ENCODE results near the gene ZPR1. TPM values are rescaled to one million over a fixed set of nuclear protein-coding genes. Genes with fewer than 3 reads are reported as not detected.

ZPR1 gene
- total RNA-seq, 1 donor from 2014 or later: 171 TPM

DNA sequence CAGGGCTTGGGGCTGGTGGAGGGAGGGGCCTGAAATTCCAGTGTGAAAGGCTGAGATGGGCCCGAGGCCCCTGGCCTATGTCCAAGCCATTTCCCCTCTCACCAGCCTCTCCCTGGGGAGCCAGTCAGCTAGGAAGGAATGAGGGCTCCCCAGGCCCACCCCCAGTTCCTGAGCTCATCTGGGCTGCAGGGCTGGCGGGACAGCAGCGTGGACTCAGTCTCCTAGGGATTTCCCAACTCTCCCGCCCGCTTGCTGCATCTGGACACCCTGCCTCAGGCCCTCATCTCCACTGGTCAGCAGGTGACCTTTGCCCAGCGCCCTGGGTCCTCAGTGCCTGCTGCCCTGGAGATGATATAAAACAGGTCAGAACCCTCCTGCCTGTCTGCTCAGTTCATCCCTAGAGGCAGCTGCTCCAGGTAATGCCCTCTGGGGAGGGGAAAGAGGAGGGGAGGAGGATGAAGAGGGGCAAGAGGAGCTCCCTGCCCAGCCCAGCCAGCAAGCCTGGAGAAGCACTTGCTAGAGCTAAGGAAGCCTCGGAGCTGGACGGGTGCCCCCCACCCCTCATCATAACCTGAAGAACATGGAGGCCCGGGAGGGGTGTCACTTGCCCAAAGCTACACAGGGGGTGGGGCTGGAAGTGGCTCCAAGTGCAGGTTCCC, 41.8 kb upstream of the ZPR1 start, which contains the start of gene APOC3:
APOC3 (plus strand) TSS at position 383 of the 659 bp plus-strand sequence. CDS start 676 bp downstream, outside the sequence.
- Histone ChIP-seq H3K27ac (no peak within 1 kb of the TSS), H3K9me3 (no peaks in the 10 kb centered on the region)
- no peak for DNase-seq (ENCODE audit: low spot score in 2 of 2)

DNA sequence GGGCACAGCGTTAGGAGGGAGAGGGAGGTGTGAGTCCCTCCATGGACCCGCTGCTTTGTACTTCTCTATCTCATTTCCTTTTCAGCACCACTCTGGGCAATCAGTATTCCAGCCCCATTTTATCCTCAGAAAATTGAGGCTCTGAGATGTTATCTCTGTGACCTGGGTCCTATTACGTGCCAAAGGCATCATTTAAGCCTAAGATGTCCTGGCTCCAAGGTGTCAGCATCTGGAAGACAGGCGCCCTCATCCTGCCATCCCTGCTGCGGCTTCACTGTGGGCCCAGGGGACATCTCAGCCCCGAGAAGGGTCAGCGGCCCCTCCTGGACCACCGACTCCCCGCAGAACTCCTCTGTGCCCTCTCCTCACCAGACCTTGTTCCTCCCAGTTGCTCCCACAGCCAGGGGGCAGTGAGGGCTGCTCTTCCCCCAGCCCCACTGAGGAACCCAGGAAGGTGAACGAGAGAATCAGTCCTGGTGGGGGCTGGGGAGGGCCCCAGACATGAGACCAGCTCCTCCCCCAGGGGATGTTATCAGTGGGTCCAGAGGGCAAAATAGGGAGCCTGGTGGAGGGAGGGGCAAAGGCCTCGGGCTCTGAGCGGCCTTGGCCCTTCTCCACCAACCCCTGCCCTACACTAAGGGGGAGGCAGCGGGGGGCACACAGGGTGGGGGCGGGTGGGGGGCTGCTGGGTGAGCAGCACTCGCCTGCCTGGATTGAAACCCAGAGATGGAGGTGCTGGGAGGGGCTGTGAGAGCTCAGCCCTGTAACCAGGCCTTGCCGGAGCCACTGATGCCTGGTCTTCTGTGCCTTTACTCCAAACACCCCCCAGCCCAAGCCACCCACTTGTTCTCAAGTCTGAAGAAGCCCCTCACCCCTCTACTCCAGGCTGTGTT, 41.1 kb upstream of the ZPR1 start:
- H3K36me3 ChIP-seq: no peaks in the 10 kb centered on the region
- TF ChIP-seq, protein P1, sequence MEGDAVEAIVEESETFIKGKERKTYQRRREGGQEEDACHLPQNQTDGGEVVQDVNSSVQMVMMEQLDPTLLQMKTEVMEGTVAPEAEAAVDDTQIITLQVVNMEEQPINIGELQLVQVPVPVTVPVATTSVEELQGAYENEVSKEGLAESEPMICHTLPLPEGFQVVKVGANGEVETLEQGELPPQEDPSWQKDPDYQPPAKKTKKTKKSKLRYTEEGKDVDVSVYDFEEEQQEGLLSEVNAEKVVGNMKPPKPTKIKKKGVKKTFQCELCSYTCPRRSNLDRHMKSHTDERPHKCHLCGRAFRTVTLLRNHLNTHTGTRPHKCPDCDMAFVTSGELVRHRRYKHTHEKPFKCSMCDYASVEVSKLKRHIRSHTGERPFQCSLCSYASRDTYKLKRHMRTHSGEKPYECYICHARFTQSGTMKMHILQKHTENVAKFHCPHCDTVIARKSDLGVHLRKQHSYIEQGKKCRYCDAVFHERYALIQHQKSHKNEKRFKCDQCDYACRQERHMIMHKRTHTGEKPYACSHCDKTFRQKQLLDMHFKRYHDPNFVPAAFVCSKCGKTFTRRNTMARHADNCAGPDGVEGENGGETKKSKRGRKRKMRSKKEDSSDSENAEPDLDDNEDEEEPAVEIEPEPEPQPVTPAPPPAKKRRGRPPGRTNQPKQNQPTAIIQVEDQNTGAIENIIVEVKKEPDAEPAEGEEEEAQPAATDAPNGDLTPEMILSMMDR (IDR thresholded peaks at IDR 0.05): no peak
- no peaks in the 10 kb centered on the region for H3K9me3 ChIP-seq
- H3K4me3 ChIP-seq: no peak overlapping the region
- no peak overlapping the region for H3K27ac ChIP-seq
- H3K27me3 ChIP-seq: no peaks in the 10 kb centered on the region
- intact Hi-C loops (cut with DNase I): no loop called here
- no peak for DNase-seq (ENCODE audit: low spot score in 2 of 2)
- no peaks in the 10 kb centered on the region for H3K4me1 ChIP-seq

More for the DNA sequence above, 41.8 kb upstream of the ZPR1 start, which contains the start of gene APOC3:
- TF ChIP-seq, protein P1 (IDR thresholded peaks at IDR 0.05): no peak
- H3K27me3 ChIP-seq: no peaks in the 10 kb centered on the region
- H3K4me3 ChIP-seq: no peak within 1 kb of the TSS
- intact Hi-C loops (cut with DNase I): no loop called here
- no peaks in the 10 kb centered on the region for H3K4me1 ChIP-seq
- no peaks in the 10 kb centered on the region for H3K36me3 ChIP-seq

DNA sequence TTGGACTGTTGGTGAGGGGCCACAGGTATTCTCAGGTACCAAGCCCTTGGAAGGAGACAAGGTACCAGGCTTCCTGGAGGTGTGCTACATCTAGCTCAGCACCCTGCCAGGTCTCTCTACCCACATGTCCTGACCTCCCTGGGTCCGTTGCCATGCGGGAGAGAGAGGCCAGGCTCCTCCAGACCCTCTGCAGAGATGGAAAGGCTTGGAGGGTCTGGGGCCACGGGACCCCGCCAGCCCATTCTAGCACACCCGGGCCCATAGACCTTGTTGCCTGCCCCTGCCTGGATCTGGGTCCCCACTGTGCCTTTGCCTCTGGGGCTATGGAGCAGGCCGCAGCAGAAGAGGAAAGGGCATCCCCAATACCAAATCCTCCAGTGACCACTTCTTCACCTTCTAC, 39.6 kb upstream of the ZPR1 start:
- Histone ChIP-seq H3K27me3 (no peaks in the 10 kb centered on the region), H3K4me3 (no peak overlapping the region), H3K36me3 (no peaks in the 10 kb centered on the region), H3K27ac (no peak overlapping the region), H3K9me3 (no peaks in the 10 kb centered on the region), H3K4me1 (no peaks in the 10 kb centered on the region)
- DNase-seq (ENCODE audit: low spot score in 2 of 2): no peak
- intact Hi-C loops (cut with DNase I): no loop called here
- TF ChIP-seq, protein P1 (IDR thresholded peaks at IDR 0.05): no peak

DNA sequence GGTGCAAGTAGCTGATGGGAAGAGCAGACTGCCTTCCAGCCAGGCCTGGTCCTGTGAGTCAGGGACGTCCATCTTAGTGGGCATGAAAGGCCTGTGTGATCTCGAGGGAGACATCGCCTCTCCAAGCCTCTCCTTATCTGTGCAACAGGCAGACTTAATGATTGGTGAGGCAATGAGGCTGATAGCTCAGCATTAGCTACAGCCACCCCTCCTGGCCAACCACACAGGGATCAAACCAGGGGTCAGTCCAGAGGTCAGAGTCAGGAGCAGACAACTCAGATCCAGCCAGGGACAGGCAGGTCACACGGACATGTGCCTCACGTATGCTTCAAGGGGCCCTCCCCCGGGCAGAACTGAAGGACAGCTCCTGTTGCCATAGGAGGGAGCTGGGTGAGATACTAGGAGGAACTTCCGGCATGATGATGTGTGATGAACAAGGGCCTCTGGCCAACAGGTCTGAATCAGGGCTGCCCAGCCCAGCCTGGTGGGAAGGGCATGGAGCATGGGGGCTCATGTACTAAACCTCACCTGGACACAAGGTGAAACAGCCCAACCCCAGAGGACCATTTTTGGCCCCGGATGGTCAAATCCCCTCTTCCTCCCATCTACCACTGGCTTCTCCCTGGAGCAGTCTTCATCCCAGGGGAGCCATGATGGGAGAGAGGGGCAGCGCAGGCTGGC, 39.1 kb upstream of the ZPR1 start:
- no peak overlapping the region for H3K27ac ChIP-seq
- no peaks in the 10 kb centered on the region for H3K36me3 ChIP-seq
- no peak overlapping the region for H3K4me3 ChIP-seq
- no peak for DNase-seq (ENCODE audit: low spot score in 2 of 2)
- intact Hi-C loops (cut with DNase I): no loop called here
- no peaks in the 10 kb centered on the region for H3K27me3 ChIP-seq
- H3K9me3 ChIP-seq: no peaks in the 10 kb centered on the region
- TF ChIP-seq, protein P1 (IDR thresholded peaks at IDR 0.05): no peak
- no peaks in the 10 kb centered on the region for H3K4me1 ChIP-seq

DNA sequence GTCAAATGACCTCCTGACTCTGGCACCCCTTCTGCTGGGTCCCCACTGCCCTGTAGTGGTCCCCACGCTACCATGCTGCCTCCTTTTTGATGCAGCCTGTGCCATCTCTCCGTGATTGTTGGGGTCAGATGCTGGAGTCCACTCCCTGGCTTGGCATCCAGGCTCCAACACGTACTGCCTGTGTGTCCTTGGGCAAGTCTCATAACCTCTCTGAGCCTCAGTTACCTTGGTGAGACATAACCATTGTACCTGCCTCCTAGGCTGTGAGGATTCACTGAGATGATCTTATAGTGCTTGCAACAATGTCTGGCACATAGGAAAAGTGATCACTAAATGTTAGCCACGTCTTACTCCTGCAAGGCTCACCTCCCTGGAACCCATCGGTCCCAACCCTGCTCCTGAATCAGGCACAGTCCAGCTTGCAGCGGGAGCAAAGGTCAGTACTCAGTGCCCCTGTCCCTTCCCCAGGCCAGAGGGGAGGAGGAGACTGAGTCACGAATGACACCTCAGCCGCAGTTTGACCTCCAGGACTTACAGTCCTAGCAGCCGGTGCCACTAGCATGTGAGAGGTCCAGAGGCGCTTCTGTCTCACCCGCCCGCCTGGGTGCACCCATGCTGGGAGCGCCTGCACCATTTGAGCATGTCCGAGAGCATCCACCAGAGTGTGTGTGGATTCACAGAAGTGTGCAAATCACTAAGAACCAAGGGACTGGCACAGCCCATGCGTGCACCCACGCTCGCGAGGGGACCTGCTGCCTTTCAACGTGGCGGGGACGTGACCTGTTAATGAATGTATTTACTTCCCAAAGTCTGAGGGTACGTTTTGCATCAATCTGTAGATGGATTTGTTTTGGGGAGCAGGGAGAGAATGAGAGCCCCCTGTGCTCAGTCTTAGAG, 38.3 kb upstream of the ZPR1 start:
- no peaks in the 10 kb centered on the region for H3K9me3 ChIP-seq
- no peaks in the 10 kb centered on the region for H3K4me1 ChIP-seq
- no peaks in the 10 kb centered on the region for H3K27me3 ChIP-seq
- no peak overlapping the region for H3K4me3 ChIP-seq
- intact Hi-C loops (cut with DNase I): no loop called here
- TF ChIP-seq, protein P1 (IDR thresholded peaks at IDR 0.05): no peak
- no peak overlapping the region for H3K27ac ChIP-seq
- H3K36me3 ChIP-seq: no peaks in the 10 kb centered on the region
- DNase-seq (ENCODE audit: low spot score in 2 of 2): no peak
